NCI-H128 (cell line): ENCODE measurements around the gene RPS15.

Experiments used
- DNase-seq: peaks from one replicate; lab custom pipeline; 2025; ENCODE audit not compliant: unreplicated experiment; lab: John Stamatoyannopoulos, UW

Gene RPS15

GRCh38 chr19:1401889-1402217 lies 36.3 kb upstream of the RPS15 start:
- no peak for DNase-seq

- DNase-seq: no peak
These were observed 35.7 kb upstream of the RPS15 start for GRCh38 chr19:1402411-1403070.

GRCh38 chr19:1406774-1407527 lies 31.2 kb upstream of the RPS15 start:
- peak; percentile 96 for DNase-seq

- no peak for DNase-seq
These were observed 30.5 kb upstream of the RPS15 start, which contains the start of gene DAZAP1 for GRCh38 chr19:1407528-1408299. Gene DAZAP1 (plus strand): TSS chr19:1407586. CDS start chr19:1407774, 188 bp downstream.

- no peak for DNase-seq
These were observed 29.6 kb upstream of the RPS15 start for GRCh38 chr19:1408300-1409203.

GRCh38 chr19:1409204-1410005 lies 28.8 kb upstream of the RPS15 start:
- no peak for DNase-seq

- no peak for DNase-seq
These were observed 27.9 kb upstream of the RPS15 start for GRCh38 chr19:1410136-1410786.

DNA sequence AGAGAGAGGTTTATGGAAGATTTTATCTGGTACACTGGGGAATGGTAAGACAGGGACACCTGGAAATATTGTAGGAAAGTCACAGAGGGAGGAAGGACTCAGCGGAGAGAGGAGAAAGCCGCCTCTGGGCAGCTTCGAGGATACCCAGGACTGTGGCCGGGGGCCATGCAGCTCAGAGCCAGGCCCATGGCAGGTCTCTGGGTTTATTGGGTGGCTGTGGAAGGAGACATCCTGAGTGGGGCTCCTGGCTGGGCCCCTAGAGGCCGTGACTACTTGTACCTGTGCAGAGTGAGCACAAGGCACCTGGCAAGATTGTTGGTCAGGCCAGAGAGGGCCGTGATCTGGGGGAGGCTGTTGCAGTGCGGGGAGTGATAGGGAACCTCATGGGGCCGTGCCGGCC lies 27.4 kb upstream of the RPS15 start:
- no peak for DNase-seq

- no peak for DNase-seq
These were observed 26.7 kb upstream of the RPS15 start for GRCh38 chr19:1411255-1412191.

- DNase-seq: no peak
These were observed 25.8 kb upstream of the RPS15 start for GRCh38 chr19:1412323-1412923.

- no peak for DNase-seq
These were observed 25.0 kb upstream of the RPS15 start for GRCh38 chr19:1412995-1413800.

GRCh38 chr19:1416014-1416841 lies 22.0 kb upstream of the RPS15 start:
- no peak for DNase-seq

GRCh38 chr19:1417145-1417544 lies 21.1 kb upstream of the RPS15 start:
- DNase-seq: no peak

DNA sequence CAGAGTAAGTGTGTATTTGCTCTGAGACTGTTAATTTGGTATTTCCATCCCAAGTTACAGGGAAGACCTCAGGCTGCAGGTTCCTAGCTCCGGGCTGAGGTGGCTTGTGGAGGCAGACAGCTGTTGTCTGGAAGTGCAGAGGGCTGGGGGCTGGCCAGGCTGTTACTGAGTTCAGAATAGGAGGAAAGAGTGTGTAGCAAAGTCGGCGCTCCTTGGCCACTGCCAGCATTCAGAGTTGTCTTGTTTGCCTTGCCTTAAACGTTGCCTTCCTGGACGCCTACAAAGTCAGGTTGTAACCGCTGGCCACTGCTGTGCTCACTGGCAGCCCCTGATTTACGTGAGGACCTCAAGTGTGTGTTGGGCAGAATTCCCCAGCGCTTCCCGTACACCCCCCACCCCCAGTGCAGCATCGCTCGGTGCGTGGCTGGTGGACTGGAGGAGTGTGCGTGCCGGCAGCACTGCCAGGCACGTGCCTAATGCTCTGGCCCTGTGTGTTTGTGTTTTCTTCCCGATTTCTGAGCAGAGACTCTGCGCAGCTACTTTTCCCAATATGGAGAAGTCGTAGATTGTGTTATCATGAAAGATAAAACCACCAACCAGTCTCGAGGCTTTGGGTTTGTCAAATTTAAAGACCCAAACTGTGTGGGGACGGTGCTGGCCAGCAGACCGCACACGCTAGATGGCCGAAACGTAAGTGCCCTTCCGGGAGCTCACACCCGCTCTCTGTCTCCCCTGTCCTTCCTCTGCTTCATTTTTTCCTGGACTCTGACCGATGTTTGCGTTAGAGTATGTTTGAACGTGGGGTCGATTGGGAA lies 20.3 kb upstream of the RPS15 start:
- DNase-seq: no peak

DNA sequence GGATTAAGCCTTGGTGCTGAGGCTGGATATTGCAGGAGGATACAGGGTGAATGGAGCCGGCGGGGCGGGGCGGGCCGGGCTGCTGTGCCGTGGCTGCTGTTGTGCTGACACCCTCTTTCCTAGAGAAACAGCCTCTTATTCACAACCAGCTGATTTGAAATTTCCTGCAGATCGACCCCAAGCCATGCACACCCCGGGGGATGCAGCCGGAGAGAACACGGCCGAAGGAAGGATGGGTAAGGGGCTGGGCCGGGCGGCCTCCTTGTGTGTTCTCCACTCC lies 19.8 kb upstream of the RPS15 start:
- no peak for DNase-seq
